Activated CD4-positive, alpha-beta T cell treated with anti-CD3 and anti-CD28 coated beads for 1 hour (primary cell): Measurements from ENCODE around the gene CHD1.

Experiments
- DNase-seq: peaks from one replicate; pipeline ENCODE4 v3.0.0-alpha.2; 2020

CHD1 gene

GRCh38 chr5:98898743-98899142, 30.1 kb downstream of the CHD1 start:
- no peak for DNase-seq

DNA sequence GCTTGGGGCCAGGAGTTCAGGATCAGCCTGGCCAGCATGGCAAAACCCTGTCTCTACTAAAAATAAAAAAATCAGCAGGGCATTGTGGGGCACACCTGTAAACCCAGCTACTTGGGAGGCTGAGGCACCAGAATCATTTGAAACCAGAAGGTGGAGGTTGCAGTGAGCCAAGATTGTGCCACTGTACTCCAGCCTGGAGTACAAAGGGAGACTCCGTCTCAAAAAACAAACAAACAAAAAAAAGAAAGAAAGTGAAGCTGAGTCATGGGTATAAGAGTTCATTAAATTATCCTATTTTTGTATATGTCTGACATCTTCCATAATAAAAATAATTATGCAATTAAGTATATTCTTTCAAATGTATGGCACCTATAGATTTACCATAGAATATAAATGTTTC, 37.2 kb downstream of the CHD1 start:
- DNase-seq: no peak

DNA sequence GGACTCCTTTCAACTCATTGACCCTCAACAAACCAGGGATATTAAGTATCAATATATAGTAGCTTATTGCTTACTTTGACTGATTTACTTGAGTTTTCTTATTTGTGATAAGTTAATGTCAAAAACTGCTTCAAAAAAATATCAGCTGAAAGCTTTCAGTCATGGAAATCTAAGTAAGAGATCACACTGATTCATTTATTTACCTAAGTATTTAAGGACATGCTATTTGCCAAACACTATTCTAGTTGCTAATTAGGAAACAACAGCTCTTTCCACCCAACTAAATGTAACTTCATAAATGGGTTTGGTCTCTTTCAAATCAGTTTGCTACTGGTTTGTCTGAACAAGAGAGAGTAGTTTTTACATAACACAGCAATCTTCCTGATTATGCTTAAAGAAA, 48.2 kb downstream of the CHD1 start:
- DNase-seq: no peak

- DNase-seq: no peak
Measured at GRCh38 chr5:98880151-98880550, 48.7 kb downstream of the CHD1 start.

- no peak for DNase-seq
Measured at GRCh38 chr5:98877600-98877999, 51.2 kb downstream of the CHD1 start.

GRCh38 chr5:98872674-98873073, 56.1 kb downstream of the CHD1 start:
- no peak for DNase-seq

- no peak for DNase-seq
Measured at GRCh38 chr5:98865690-98866089, 63.1 kb downstream of the CHD1 start.

DNA sequence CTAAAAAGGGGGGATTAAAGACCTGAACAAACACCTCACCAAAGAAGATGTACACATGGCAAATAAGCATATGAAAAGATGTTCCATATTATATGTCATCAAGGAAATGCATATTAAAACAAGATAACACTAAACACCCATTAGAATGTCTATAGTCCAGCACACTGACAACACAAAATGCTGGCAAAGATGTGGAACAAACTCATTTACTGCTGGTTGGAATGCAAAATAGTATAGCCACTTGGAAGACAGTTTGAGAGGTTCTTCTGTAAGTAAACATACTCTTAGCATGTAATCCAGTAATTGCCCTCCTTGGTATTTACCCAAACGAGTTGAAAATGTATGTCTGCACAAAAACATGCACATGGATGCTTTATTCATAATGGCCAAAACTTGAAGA, 81.8 kb downstream of the CHD1 start:
- DNase-seq: no peak

DNA sequence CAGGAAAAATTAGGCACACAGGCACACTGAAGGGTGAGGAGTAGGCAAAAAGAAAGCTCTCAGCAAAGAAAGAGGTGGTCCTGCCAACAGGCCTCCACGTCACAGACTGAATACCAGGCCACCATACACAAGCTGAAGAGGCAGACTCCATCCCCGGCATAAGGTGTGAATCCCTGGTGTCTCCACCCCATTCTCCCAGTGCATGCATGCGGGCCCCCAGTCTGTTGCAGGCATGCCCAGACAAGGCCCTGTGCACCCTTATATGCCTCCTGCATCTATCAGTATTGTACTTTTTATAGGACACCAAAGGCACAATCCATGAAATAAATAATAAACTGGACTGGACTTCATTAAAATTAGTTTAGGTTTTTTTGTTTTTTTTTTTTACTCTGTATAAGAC, 82.3 kb downstream of the CHD1 start:
- no peak for DNase-seq

GRCh38 chr5:98845878-98846277, 82.9 kb downstream of the CHD1 start:
- no peak for DNase-seq

GRCh38 chr5:98844865-98845264, 83.9 kb downstream of the CHD1 start:
- DNase-seq: no peak

DNA sequence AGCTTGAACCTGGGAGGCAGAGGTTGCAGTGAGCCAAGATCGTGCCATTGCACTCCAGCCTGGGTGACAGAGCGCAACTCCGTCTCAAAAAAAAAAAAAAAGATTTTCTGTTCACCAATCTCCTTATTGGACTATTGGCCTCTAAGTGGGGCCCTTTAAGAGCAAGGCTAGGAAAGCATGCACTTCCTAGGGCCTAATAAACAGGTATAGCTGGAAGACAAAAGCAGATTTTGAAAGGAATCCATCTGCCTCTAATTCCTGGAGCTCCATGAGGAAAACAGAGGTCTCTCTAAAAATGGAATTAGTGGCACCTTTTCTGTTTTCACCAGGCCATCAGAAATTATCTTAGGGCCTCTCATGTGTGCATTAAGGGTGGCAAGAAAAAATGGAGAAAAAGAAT, 85.3 kb downstream of the CHD1 start:
- no peak for DNase-seq

DNA sequence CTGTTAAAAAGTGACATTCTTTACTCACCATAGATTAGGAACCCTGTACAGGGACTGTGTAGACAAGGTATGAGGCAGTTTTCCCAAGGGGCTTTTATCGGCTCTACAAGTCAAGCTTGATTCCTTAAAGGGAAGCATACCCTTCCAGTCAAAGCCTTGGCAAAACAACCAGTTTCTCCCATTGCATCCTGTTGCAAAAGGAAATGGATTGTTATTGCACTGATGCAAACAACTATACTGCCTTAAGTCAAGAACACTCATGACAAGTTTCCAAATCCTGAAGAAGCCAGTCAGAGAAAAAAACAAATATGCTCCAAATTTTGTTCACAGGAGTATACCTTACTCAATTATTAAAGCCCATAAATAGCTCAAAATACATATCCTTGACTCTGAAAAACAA, 87.9 kb downstream of the CHD1 start:
- no peak for DNase-seq

- DNase-seq: no peak
Measured at GRCh38 chr5:98839469-98840383, 89.1 kb downstream of the CHD1 start.

- DNase-seq: no peak
Measured at GRCh38 chr5:98836175-98836574, 92.6 kb downstream of the CHD1 start.

DNA sequence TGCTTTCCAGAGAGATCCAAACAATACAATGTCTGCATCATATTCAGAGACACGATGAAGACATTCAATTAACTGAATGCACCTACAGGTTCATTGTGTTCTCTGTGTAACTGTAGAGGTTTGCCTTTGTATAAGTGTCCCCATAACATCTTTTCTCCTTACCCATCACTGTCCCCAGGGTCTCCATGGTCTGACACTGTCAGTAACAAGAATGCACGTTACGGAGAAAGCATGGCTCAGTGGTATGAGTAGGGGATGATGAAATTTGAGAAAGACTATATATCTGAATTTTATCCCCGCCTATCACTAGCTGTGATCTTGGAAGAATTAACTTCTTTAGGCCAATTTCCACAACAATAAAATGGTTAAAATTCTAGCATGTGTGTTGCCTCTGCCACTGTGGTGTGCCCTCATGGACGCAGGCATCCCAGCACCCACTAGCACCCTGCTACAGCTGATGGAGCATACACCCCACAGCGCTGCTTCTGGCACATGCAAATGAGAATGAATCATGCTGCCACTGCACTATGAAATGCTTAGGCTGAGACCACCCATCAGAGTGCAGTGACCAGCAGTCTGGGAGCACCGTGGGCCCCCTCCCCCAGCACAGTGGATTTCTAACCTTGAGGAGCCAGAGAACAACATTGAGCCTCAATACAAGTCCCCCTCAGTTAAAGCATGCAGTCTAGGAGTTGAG, 101.1 kb downstream of the CHD1 start:
- DNase-seq: no peak

DNA sequence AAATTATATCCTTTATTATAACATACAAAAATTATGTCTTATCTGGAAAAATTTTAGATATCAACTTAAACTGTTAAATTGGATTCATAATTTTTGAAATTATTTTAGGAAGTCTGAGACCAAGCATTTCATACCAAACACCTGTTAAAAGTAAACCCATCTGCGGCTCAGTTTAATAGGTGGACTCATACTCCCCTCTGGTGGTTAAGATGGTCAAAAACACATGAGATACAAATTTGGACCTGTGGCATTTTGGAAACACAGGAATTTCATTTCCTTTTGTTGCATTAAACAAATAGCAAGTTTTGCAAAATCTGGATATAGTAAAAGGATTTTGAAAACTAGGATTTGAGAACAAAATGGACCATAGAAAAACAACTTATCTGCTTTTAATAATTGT, 101.6 kb downstream of the CHD1 start:
- DNase-seq: no peak

- DNase-seq: no peak
Measured at GRCh38 chr5:98825582-98826375, 103.0 kb downstream of the CHD1 start.

- no peak for DNase-seq
Measured at GRCh38 chr5:98816582-98817222, 112.1 kb downstream of the CHD1 start.

DNA sequence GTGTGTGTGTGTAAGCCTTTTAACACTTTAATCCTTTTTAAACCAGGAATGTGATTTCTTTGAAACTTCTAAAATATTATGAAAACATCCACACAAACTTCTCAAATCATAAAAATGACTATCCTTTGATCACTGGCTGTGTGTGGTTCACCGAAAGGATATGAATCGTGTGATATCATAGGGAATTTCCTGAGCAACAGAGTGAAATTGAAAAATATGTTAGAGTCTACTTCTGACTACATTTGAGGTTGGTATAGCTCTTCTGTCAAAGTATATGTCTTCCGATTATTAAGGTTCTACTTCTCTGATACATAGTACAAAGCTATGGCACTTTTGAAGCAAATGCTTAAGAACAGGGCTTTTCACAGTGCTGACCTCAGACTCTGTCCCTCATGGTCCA, 115.1 kb downstream of the CHD1 start:
- no peak for DNase-seq

GRCh38 chr5:98810206-98810605, 118.6 kb downstream of the CHD1 start:
- DNase-seq: no peak

DNA sequence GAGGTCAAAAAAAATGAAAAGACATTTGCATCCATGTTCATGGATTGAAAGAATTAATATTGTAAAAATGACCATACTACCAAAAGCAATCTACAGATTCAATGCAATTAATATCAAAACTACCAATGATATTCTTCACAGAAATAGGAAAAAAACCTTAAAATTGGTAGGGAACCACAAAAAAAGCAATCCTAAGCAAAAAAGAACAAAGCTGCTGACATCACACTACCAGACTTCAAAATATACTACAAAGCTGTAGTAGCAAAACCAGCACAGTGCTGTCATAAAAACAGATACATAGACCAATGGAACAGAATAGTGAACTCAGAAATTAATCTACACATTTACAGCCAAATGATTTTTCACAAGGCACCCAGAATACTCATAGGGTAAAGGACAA, 121.0 kb downstream of the CHD1 start:
- no peak for DNase-seq

- DNase-seq: no peak
Measured at GRCh38 chr5:98805070-98805469, 123.7 kb downstream of the CHD1 start.
